Stimulated activated CD4-positive, alpha-beta T cell treated with anti-CD3 and anti-CD28 coated beads, TNF-alpha, amount 100 ng/mL, for 1 hour (primary cell): Measurements from ENCODE around the gene PTPN2.

Experiments used
- DNase-seq, 3 donors: peaks; one replicate each; pipeline ENCODE4 v3.0.0-alpha.2; 2020; ENCODE audit warnings: low read depth in 3 of 3, low spot score in 1 of 3

The PTPN2 gene

DNA sequence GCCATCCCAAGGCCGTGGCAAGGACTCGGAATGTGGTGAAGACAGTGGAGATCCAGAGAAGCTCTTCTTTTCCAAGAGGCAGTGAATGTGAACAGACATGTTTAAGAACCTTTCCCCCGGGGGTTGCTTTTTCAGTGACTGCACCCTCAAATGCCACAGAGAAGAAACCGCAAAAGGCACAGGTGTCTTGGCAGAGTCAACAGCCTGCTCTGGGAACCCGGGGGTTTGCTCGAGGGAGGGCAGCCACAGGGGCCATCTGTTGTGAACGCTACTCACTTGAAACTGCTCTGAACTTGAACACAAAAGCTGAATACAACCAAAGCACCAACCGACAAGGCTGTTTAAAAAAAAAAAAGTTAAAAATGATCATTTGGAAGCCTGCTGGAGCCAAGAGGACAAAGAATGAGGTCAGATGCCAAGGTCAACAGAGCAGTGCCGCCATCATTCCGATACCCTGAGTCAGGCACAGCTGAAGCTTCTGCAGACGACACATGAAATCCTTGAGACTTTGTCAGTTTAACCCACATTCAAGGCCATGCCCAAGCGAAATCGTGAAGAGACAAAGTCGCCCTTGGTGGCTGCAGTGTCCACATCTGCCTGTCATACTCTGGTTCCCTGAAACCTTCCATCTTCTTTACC lies 133.8 kb downstream of the PTPN2 start:
- DNase-seq: no peak

DNA sequence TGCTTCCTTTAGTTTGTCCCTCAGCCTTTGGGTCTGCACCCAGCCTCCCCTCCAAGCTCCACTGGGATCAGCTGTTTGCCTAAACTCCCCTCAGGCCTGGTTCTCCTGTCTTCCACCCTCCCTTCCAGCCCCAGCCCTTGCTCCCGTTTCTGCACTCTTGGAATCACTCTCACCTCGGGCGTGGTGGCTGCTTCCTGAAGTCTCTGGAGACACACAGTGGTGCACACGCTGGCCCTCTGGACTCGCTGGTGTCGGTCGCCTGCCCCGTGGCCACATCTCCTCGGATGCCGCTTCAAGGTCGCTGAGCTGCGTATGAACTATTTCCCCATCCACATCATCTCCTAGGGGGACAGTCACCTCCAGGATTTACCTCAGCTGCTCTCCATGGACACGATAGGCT lies 134.9 kb downstream of the PTPN2 start:
- DNase-seq: no peak

DNA sequence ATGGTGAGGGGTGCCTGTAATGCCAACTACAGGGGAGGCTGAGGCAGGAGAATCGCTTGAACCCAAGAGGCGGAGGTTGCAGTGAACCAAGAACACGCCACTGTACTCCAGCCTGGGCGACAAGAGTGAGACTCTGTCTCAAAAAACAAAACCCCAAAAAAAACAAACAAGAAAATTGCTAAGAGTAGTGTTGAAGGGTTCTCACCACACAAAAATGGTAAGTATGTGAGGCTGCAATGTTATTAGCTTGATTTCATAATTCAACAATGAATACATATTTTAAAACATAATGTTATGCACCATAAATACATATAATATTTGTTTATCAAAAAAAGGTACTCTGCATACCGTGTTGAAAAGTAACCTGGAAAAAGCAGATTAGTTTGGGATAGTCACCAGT lies 135.4 kb downstream of the PTPN2 start:
- no peak for DNase-seq

DNA sequence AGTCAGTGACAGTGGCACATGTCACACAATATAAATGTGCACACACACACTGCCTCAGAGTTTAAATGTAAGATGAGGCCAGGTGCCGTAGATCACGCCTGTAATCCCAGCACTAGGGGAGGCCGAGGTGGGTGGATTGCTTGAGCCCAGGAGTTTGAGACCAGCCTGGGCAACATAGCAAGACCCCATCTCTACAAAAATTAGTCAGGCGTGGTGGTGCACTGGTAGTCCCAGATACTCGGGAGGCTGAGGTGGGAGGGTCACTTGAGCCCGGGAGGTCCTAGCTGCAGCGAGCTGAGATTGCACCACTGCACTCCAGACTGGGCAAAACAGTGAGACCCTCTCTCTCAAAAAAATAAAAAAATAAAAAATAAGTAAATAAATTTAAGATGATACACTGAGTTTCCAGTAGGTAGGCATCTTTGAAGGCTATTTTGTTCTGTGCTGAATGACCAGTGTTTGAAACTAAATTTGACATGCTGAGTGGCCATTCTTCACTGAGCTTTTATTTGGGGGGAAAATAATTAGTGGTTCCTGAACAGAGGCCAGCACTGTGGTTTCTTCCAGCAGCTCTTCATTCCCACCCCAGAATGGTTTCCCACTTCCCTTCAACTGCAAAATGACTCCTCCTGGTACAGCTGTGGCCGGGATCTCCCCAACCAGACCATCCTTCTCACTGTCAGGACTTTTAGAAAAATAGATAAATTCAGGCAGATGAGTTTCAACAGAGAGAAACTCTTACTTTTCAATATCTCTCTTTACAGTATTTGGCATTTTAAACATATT lies 136.3 kb downstream of the PTPN2 start:
- no peak for DNase-seq

DNA sequence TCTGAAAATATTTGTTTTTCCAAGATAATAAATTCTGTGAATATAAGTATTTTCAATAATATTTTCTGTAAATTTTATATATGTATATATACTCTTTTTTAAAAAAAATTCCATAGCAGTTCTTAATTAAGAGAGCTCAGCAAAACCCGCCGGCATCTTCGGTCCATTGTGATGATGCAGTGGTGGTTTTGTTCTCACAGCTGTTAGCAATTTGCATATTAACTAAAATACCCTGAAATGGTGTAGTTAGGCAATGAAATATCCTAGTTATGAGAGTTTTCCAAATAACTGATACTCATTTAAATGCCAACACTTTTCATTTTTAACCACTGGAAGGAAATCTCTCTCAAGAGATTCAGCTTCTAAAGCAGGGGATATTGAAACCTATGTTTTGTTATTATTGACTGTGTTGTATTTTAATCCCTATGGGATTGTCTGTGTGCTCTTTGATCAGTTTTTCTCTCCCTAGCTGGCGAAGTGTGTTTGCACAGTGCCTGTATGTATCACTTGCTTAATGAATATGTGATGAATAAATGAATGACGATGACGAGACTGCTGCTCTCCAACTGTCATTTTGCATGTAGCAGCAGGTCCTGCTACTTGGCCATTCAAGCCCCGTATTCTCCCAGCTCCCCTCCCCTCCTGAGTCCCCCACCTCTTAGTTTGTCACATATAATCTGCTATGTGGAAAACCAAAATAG lies 138.8 kb downstream of the PTPN2 start:
- no peak for DNase-seq

DNA sequence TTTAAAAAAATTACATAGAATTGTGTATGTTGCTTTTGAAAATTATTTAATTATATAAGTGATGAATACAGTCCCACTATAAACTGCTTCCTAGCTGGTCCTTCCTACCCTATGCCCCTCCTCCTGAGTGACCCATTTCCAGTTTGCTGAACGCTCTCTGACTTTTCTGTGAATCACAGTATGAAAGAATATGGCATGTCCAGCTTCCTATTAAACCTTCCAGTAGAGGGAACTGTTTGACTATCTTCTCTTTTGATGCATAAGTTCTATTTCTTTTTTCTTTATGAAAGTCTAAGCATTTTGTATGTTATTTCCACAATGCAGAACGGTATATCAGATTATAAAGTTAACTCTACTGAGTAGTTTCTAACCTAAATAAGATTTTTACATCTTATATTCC lies 139.9 kb downstream of the PTPN2 start:
- no peak for DNase-seq

DNA sequence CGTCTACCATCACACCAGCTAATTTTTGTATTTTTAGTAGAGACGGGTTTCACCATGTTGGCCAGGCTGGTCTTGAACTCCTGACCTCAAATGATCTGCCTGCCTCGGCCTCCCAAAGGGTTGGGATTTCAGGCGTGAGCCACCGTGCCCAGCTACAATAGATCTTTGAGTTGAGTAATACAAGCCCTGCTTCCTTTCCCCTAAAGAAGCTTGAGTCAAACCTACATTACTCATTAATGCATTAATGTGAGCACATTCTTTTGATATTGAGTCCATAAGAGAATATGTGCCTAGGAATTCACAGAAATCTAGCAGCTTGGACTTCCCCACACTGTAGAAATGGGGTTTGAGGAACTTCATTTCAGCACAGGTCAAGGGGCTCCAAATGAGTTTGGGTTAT lies 141.6 kb downstream of the PTPN2 start:
- DNase-seq: no peak
